Measurements from ENCODE around the gene ETV6. TPM values are rescaled to one million over a fixed set of nuclear protein-coding genes. Genes with fewer than 3 reads are reported as not detected.

Gene ETV6
- total RNA-seq, 2 experiments from 2014 or later: 17.1 to 19.3 TPM

GRCh38 chr12:11811008-11811407, 161.5 kb downstream of the ETV6 start:
- intact Hi-C loops (cut with micrococcal nuclease; ENCODE audit: unreplicated experiment): loop anchor here (5.0 kb wide), 1 partner anchor 79 kb away; no protein-coding TSS in a partner anchor
- H3K9me3 ChIP-seq (ENCODE audit: low read length): no peaks in the 10 kb centered on the region
- no peaks in the 10 kb centered on the region for H3K36me3 ChIP-seq (ENCODE audit: insufficient read depth, low read length)
- DNase-seq (ENCODE audit: low spot score): no peak
- H3K4me1 ChIP-seq (ENCODE audit: insufficient read depth, low read length, poor library complexity, severe bottlenecking): peaks cover 81% of the 10 kb centered on the region
- no TSS peak for BruUV-seq (replicated peaks)
- H4K20me1 ChIP-seq (ENCODE audit: insufficient read depth, low read length): no peaks in the 10 kb centered on the region
- no peak overlapping the region for H2AFZ ChIP-seq (ENCODE audit: low read length)
- no peak overlapping the region for H3K4me3 ChIP-seq (ENCODE audit: low read depth, low read length, poor library complexity, severe bottlenecking)
- H3K9me2 ChIP-seq (ENCODE audit: insufficient read depth, low read length): no peaks in the 10 kb centered on the region
- ChIA-PET POLR2A (interaction anchor here (0.7 to 2.0 kb wide), 8 partner anchors 11 to 63 kb away, joined by 3 to 8 read pairs (median 3); no protein-coding TSS in a partner anchor), CTCF (ENCODE audit: unreplicated experiment) (no interaction called here)
- H3K27ac ChIP-seq (ENCODE audit: low read depth, low read length, poor library complexity, severe bottlenecking): no peak overlapping the region
- TF ChIP-seq CTCF (conservative IDR thresholded peaks at IDR 0.05; ENCODE audit: low read length) (no peak), EZH2phosphoT487 (IDR thresholded peaks at IDR 0.05; ENCODE audit: borderline replicate concordance, low read depth, low read length) (no peak)
- H3K4me2 ChIP-seq (ENCODE audit: low read length): peak overlapping the region; percentile 69; the same call in 1 of the 2 replicates
- peaks cover 11% of the 10 kb centered on the region; the same call in 1 of the 2 replicates for H3K79me2 ChIP-seq (ENCODE audit: insufficient read depth, low read depth, low read length)

GRCh38 chr12:11812241-11812585, 162.7 kb downstream of the ETV6 start:
- Histone ChIP-seq H3K79me2 (ENCODE audit: insufficient read depth, low read depth, low read length) (peaks cover 6% of the 10 kb centered on the region; the same call in 1 of the 2 replicates), H3K4me3 (ENCODE audit: low read depth, low read length, poor library complexity, severe bottlenecking) (peak overlapping the region; percentile 54), H4K20me1 (ENCODE audit: insufficient read depth, low read length) (no peaks in the 10 kb centered on the region), H3K9me3 (ENCODE audit: low read length) (no peaks in the 10 kb centered on the region), H3K27ac (ENCODE audit: low read depth, low read length, poor library complexity, severe bottlenecking) (peak overlapping the region; percentile 78), H3K36me3 (ENCODE audit: insufficient read depth, low read length) (no peaks in the 10 kb centered on the region), H2AFZ (ENCODE audit: low read length) (peak overlapping the region; percentile 60; the same call in 1 of the 2 replicates), H3K4me2 (ENCODE audit: low read length) (peak overlapping the region; percentile 69), H3K4me1 (ENCODE audit: insufficient read depth, low read length, poor library complexity, severe bottlenecking) (peaks cover 69% of the 10 kb centered on the region), H3K9me2 (ENCODE audit: insufficient read depth, low read length) (no peaks in the 10 kb centered on the region)
- ChIA-PET POLR2A (interaction anchor here (0.7 to 1.8 kb wide), 8 partner anchors 10 to 64 kb away, joined by 3 to 7 read pairs (median 4); no protein-coding TSS in a partner anchor), CTCF (ENCODE audit: unreplicated experiment) (interaction anchor here (0.5 to 0.8 kb wide), 2 partner anchors 13 to 78 kb away, joined by 3 read pairs; no protein-coding TSS in a partner anchor)
- intact Hi-C loops (cut with micrococcal nuclease; ENCODE audit: unreplicated experiment): loop anchor here (5.0 kb wide), 1 partner anchor 80 kb away; no protein-coding TSS in a partner anchor
- TF ChIP-seq CTCF (conservative IDR thresholded peaks at IDR 0.05; ENCODE audit: low read length) (no peak), EZH2phosphoT487 (IDR thresholded peaks at IDR 0.05; ENCODE audit: borderline replicate concordance, low read depth, low read length) (no peak)
- no peak for DNase-seq (ENCODE audit: low spot score)
- BruUV-seq (replicated peaks): no TSS peak
